COLO668 (cell line): ENCODE results near the gene ZNF764.
A peak's percentile ranks its signal among the peaks of the same experiment; 100 is the strongest.
"Not testable (repeated sequence)": the region's sequence is repeated elsewhere in the genome, so short reads cannot be mapped to it uniquely, and the experiment has no call there.

Experiments used
- DNase-seq: peaks from one replicate; lab custom pipeline; 2025; ENCODE audit not compliant: unreplicated experiment; lab: John Stamatoyannopoulos, UW

The ZNF764 gene

GRCh38 chr16:30528799-30529457, 29.2 kb downstream of the ZNF764 start:
- DNase-seq, result no peak

GRCh38 chr16:30527635-30528178, 30.5 kb downstream of the ZNF764 start:
- peak; percentile 35 for DNase-seq

- DNase-seq, result peak; percentile 99
Measured at GRCh38 chr16:30526823-30527634, 31.1 kb downstream of the ZNF764 start.

GRCh38 chr16:30526137-30526822, 31.9 kb downstream of the ZNF764 start, which contains the start of gene ZNF768:
Gene ZNF768, minus strand, starts transcription at chr16:30526566. Its CDS starts 153 bp downstream, at chr16:30526413.
- DNase-seq, result peak; percentile 71

- DNase-seq, result no peak
Measured at GRCh38 chr16:30525844-30526136, 32.4 kb downstream of the ZNF764 start.

- DNase-seq, result no peak
Measured at GRCh38 chr16:30524575-30525568, 33.3 kb downstream of the ZNF764 start.

- DNase-seq, result no peak
Measured at GRCh38 chr16:30523768-30524574, 34.2 kb downstream of the ZNF764 start.

- not testable (repeated sequence) for DNase-seq
Measured at GRCh38 chr16:30522702-30523463, 35.3 kb downstream of the ZNF764 start.

- no peak for DNase-seq
Measured at GRCh38 chr16:30521873-30522641, 36.1 kb downstream of the ZNF764 start.

GRCh38 chr16:30521476-30521872, 36.7 kb downstream of the ZNF764 start:
- DNase-seq, result no peak

- no peak for DNase-seq
Measured at GRCh38 chr16:30519120-30520049, 38.8 kb downstream of the ZNF764 start.

- no peak for DNase-seq
Measured at GRCh38 chr16:30518552-30518951, 39.6 kb downstream of the ZNF764 start.

GRCh38 chr16:30515275-30515674, 42.9 kb downstream of the ZNF764 start:
- no peak for DNase-seq

- DNase-seq, result no peak
Measured at GRCh38 chr16:30511509-30511908, 46.7 kb downstream of the ZNF764 start.

- DNase-seq, result no peak
Measured at GRCh38 chr16:30510376-30510938, 47.7 kb downstream of the ZNF764 start.

GRCh38 chr16:30509081-30509765, 49.0 kb downstream of the ZNF764 start:
- no peak for DNase-seq
